T-helper 2 cell treated with Interferon-gamma antibody and Interleukin-4, amounts not matched to agents 100 ng/mL and 5 ng/mL, for 36 hours (primary cell): ENCODE measurements around the gene DPM2. TPM values are rescaled to one million over a fixed set of nuclear protein-coding genes. Genes with fewer than 3 reads are reported as not detected.

Experiments used
- intact Hi-C: fragments of 100-400 bp; cut with micrococcal nuclease; formaldehyde crosslinking; loops from one replicate; pipeline ENCODE4 v1.15.1; 2023
- total RNA-seq: library from RNA; stranded (reverse); gene quantifications from 2 replicates; pipeline ENCODE4 v1.2.3, GENCODE V29; 2022

Gene DPM2
- 66.5 and 68.6 TPM in 2 replicates for total RNA-seq

GRCh38 chr9:127937388-127938297, at the start of gene DPM2:
DPM2 (minus strand) TSS chr9:127937854; CDS start chr9:127937820, 34 bp downstream.
- intact Hi-C loops: loop anchor here (2.0 to 5.0 kb wide), 4 partner anchors 33 to 340 kb away; partner anchors contain the start of genes EEIG1, GOLGA2, PTGES2 and SWI5

GRCh38 chr9:127987103-127987614, 49.5 kb upstream of the DPM2 start:
- intact Hi-C loops: no loop called here

GRCh38 chr9:127985011-127985410, 47.4 kb upstream of the DPM2 start:
- intact Hi-C loops: no loop called here

- intact Hi-C loops: no loop called here
These were observed 46.2 kb upstream of the DPM2 start for GRCh38 chr9:127983847-127984289.

GRCh38 chr9:127982912-127983311, 45.3 kb upstream of the DPM2 start:
- intact Hi-C loops: no loop called here

GRCh38 chr9:127981559-127982121, 44.0 kb upstream of the DPM2 start:
- intact Hi-C loops: loop anchor here (2.0 kb wide), 2 partner anchors 45 kb away; partner anchors contain the start of gene DPM2

GRCh38 chr9:127980706-127981558, 43.3 kb upstream of the DPM2 start, which contains the start of gene EEIG1:
EEIG1 (minus strand) TSS chr9:127980989; CDS start chr9:127980137, 852 bp downstream.
- intact Hi-C loops: loop anchor here (2.0 kb wide), 2 partner anchors 44 to 46 kb away; partner anchors contain the start of gene DPM2

GRCh38 chr9:127980060-127980705, 42.5 kb upstream of the DPM2 start:
- intact Hi-C loops: loop anchor here (2.0 kb wide), 2 partner anchors 43 to 47 kb away; partner anchors contain the start of gene DPM2

GRCh38 chr9:127979333-127980059, 41.8 kb upstream of the DPM2 start:
- intact Hi-C loops: loop anchor here (2.0 kb wide), 2 partner anchors 43 to 47 kb away; partner anchors contain the start of gene DPM2

- intact Hi-C loops: no loop called here
These were observed 41.3 kb upstream of the DPM2 start for GRCh38 chr9:127979015-127979332.

- intact Hi-C loops: no loop called here
These were observed 40.4 kb upstream of the DPM2 start for GRCh38 chr9:127977884-127978647.

GRCh38 chr9:127977009-127977883, 39.6 kb upstream of the DPM2 start:
- intact Hi-C loops: no loop called here

- intact Hi-C loops: no loop called here
These were observed 38.8 kb upstream of the DPM2 start for GRCh38 chr9:127976498-127976897.

- intact Hi-C loops: no loop called here
These were observed 38.0 kb upstream of the DPM2 start for GRCh38 chr9:127975376-127976315.

- intact Hi-C loops: loop anchor here (5.0 kb wide), 1 partner anchor 32 kb away; no protein-coding TSS in a partner anchor
These were observed 37.2 kb upstream of the DPM2 start for GRCh38 chr9:127974769-127975261.

GRCh38 chr9:127974001-127974768, 36.5 kb upstream of the DPM2 start:
- intact Hi-C loops: loop anchor here (5.0 kb wide), 1 partner anchor 33 kb away; no protein-coding TSS in a partner anchor
